PC-3 (cell line): ENCODE measurements around the gene TMEM17. TPM values are rescaled to one million over a fixed set of nuclear protein-coding genes. Genes with fewer than 3 reads are reported as not detected.

ENCODE experiments used
- ATAC-seq: fragments of 200-7000 bp; cut with Tn5 transposase; 2 replicates; pipeline ENCODE4 v1.9.1; 2020; ENCODE audit warnings: mild to moderate bottlenecking, moderate library complexity
- BruUV-seq: library from RNA; stranded (reverse); fragments of 400-500 nt; replicated peaks from 2 replicates; lab custom pipeline; 2021; lab: Mats Ljungman, UMichigan
- CTCF ChIA-PET: fragments of 300-600 bp; sonication (Branson Sonifier 250); formaldehyde crosslinking; loops from one replicate; lab custom pipeline; 2022; ENCODE audit warnings: antibody characterized with exemption; lab: Charles Lee
- POLR2A ChIA-PET: fragments of 300-600 bp; sonication (Branson Sonifier 250); formaldehyde crosslinking; loops from one replicate; lab custom pipeline; 2022; ENCODE audit warnings: antibody characterized with exemption; ENCODE audit not compliant: unreplicated experiment; lab: Charles Lee
- DNase-seq: peaks from one replicate; pipeline ENCODE4 v3.0.0-alpha.2; 2015
- H2AFZ ChIP-seq: fragments of 300-600 bp; sonication (generic); 2 replicates; pipeline ENCODE4 v1.6.0; 2016; ENCODE audit warnings: antibody characterized with exemption, low read length
- H3F3A ChIP-seq: fragments of 300-600 bp; sonication (generic); one replicate; pipeline ENCODE4 v1.6.0; 2017; ENCODE audit warnings: antibody characterized with exemption, low read length, control low read depth, mild to moderate bottlenecking; ENCODE audit not compliant: unreplicated experiment
- H3K27ac ChIP-seq: fragments of 300-600 bp; sonication (generic); 2 replicates; pipeline ENCODE4 v1.5.1; 2016; ENCODE audit warnings: mild to moderate bottlenecking, low read length
- H3K27me3 ChIP-seq: fragments of 300-600 bp; sonication (generic); 2 replicates; pipeline ENCODE4 v1.6.1; 2016; ENCODE audit warnings: low read length, mixed read lengths
- H3K36me3 ChIP-seq: fragments of 300-600 bp; sonication (generic); 2 replicates; pipeline ENCODE4 v1.6.1; 2016; ENCODE audit warnings: low read depth, mixed run types, low read length, mixed read lengths
- H3K4me1 ChIP-seq: fragments of 300-600 bp; sonication (generic); 2 replicates; pipeline ENCODE4 v1.5.1; 2016; ENCODE audit warnings: low read length; ENCODE audit not compliant: insufficient read depth
- H3K4me2 ChIP-seq: fragments of 300-600 bp; sonication (generic); 2 replicates; pipeline ENCODE4 v1.6.0; 2016; ENCODE audit warnings: low read length
- H3K4me3 ChIP-seq: fragments of 300-600 bp; sonication (generic); 2 replicates; pipeline ENCODE4 v1.5.1; 2016; ENCODE audit warnings: mild to moderate bottlenecking, low read length, mixed read lengths
- H3K79me2 ChIP-seq: fragments of 300-600 bp; sonication (generic); 2 replicates; pipeline ENCODE4 v1.6.1; 2017; ENCODE audit warnings: low read length, mixed read lengths
- H3K9ac ChIP-seq: fragments of 300-600 bp; sonication (generic); 2 replicates; pipeline ENCODE4 v1.6.0; 2016; ENCODE audit warnings: mild to moderate bottlenecking, low read length
- H3K9me2 ChIP-seq: fragments of 300-600 bp; sonication (generic); replicated peaks from 2 replicates; pipeline ENCODE4 v1.6.1; 2016; ENCODE audit warnings: mixed run types, low read length, mixed read lengths
- H3K9me3 ChIP-seq: fragments of 300-600 bp; sonication (generic); 2 replicates; pipeline ENCODE4 v1.6.1; 2016; ENCODE audit warnings: low read length, mixed read lengths
- H4K20me1 ChIP-seq: fragments of 300-600 bp; sonication (generic); 2 replicates; pipeline ENCODE4 v1.6.1; 2016; ENCODE audit warnings: low read length, mixed read lengths
- CTCF ChIP-seq: fragments of 300-600 bp; sonication (generic); conservative IDR thresholded peaks from 2 replicates; pipeline ENCODE4 v1.5.1; 2017; ENCODE audit warnings: antibody characterized with exemption, low read depth, mild to moderate bottlenecking, low read length
- EZH2 ChIP-seq: fragments of 300-600 bp; sonication (generic); IDR thresholded peaks from one replicate; pipeline ENCODE4 v1.6.1; 2017; ENCODE audit warnings: antibody characterized with exemption, mild to moderate bottlenecking, low read length; ENCODE audit not compliant: unreplicated experiment
- EZH2phosphoT487 ChIP-seq: fragments of 300-600 bp; sonication (generic); IDR thresholded peaks from 2 replicates; pipeline ENCODE4 v1.6.1; 2018; ENCODE audit warnings: mild to moderate bottlenecking, antibody characterized with exemption, low read length, borderline replicate concordance
- intact Hi-C: fragments of 100-400 bp; cut with micrococcal nuclease; formaldehyde crosslinking; loops from 2 replicates; pipeline ENCODE4 v1.9.0; 2023
- total RNA-seq: library from RNA; depleted of rRNA; stranded (reverse); fragments of >200 nt; gene quantifications from 2 replicates; pipeline ENCODE4 v1.2.3, GENCODE V29; 2014

Gene TMEM17
- total RNA-seq, 1 experiment from 2014 or later, result 2.9 TPM

- Histone ChIP-seq H3F3A (no peaks in the 10 kb centered on the region), H4K20me1 (no peaks in the 10 kb centered on the region), H3K79me2 (no peaks in the 10 kb centered on the region), H2AFZ (peak overlapping the region; percentile 92), H3K4me2 (peak overlapping the region; percentile 94), H3K9me2 (no peaks in the 10 kb centered on the region), H3K4me1 (peaks cover 17% of the 10 kb centered on the region), H3K4me3 (no peak overlapping the region), H3K36me3 (no peaks in the 10 kb centered on the region), H3K9ac (peak overlapping the region; percentile 86), H3K27me3 (no peaks in the 10 kb centered on the region), H3K27ac (peak overlapping the region; percentile 67; the same call in 1 of the 2 replicates), H3K9me3 (no peaks in the 10 kb centered on the region)
- ATAC-seq (no peak), DNase-seq (no peak)
- POLR2A ChIA-PET, result no interaction called here
- BruUV-seq, result no TSS peak
- intact Hi-C loops, result no loop called here
- no peak for TF ChIP-seq EZH2
- TF ChIP-seq EZH2phosphoT487, result no peak
- CTCF ChIA-PET, result interaction anchor here (0.6 to 1.9 kb wide), 5 partner anchors 48 to 319 kb away, joined by 3 to 15 read pairs (median 3); partner anchors contain the start of gene EHBP1
Observed at GRCh38 chr2:62455957-62456692, 49.9 kb downstream of the TMEM17 start.

- Histone ChIP-seq H3K36me3 (no peaks in the 10 kb centered on the region), H3K79me2 (no peaks in the 10 kb centered on the region), H3K4me3 (no peak overlapping the region), H3K4me2 (no peak overlapping the region), H3K9me3 (no peaks in the 10 kb centered on the region), H3K27me3 (no peaks in the 10 kb centered on the region), H3F3A (no peaks in the 10 kb centered on the region), H3K4me1 (peaks cover 17% of the 10 kb centered on the region), H3K9me2 (no peaks in the 10 kb centered on the region), H4K20me1 (no peaks in the 10 kb centered on the region), H2AFZ (no peak overlapping the region), H3K9ac (no peak overlapping the region), H3K27ac (no peak overlapping the region)
- no peak for ATAC-seq
- ChIA-PET CTCF (no interaction called here), POLR2A (no interaction called here)
- no peak for DNase-seq
- intact Hi-C loops, result no loop called here
- TF ChIP-seq EZH2, result no peak
- TF ChIP-seq CTCF, result no peak
- TF ChIP-seq EZH2phosphoT487, result no peak
- no TSS peak for BruUV-seq
Observed at GRCh38 chr2:62453955-62454354, 52.0 kb downstream of the TMEM17 start.

- Histone ChIP-seq H3K9ac (no peak overlapping the region), H4K20me1 (no peaks in the 10 kb centered on the region), H3K79me2 (no peaks in the 10 kb centered on the region), H3F3A (no peaks in the 10 kb centered on the region), H3K4me3 (no peak overlapping the region), H3K9me3 (no peaks in the 10 kb centered on the region), H3K36me3 (no peaks in the 10 kb centered on the region), H3K9me2 (no peaks in the 10 kb centered on the region), H3K27me3 (no peaks in the 10 kb centered on the region), H3K27ac (no peak overlapping the region), H3K4me2 (no peak overlapping the region), H2AFZ (no peak overlapping the region), H3K4me1 (peaks cover 16% of the 10 kb centered on the region)
- BruUV-seq, result no TSS peak
- intact Hi-C loops, result no loop called here
- no peak for DNase-seq
- ATAC-seq, result no peak
- no peak for TF ChIP-seq EZH2
- no peak for TF ChIP-seq CTCF
- no peak for TF ChIP-seq EZH2phosphoT487
- ChIA-PET POLR2A (no interaction called here), CTCF (no interaction called here)
Observed at GRCh38 chr2:62452701-62453454, 53.1 kb downstream of the TMEM17 start.
